DMS153 treated with DMSO at 0.1 percent for 48 hours (cell line): ENCODE data around the gene THEMIS.
A peak's percentile ranks its signal among the peaks of the same experiment; 100 is the strongest.
"Not testable (repeated sequence)": the region's sequence is repeated elsewhere in the genome, so short reads cannot be mapped to it uniquely, and the experiment has no call there.

Experiments
- DNase-seq: peaks from one replicate; lab custom pipeline; 2025; ENCODE audit not compliant: unreplicated experiment; lab: John Stamatoyannopoulos, UW

Gene THEMIS

GRCh38 chr6:127738423-127738822 lies 162.4 kb downstream of the THEMIS start:
- DNase-seq = no peak

GRCh38 chr6:127737768-127738167 lies 163.1 kb downstream of the THEMIS start:
- no peak for DNase-seq

GRCh38 chr6:127737009-127737486 lies 163.8 kb downstream of the THEMIS start:
- DNase-seq = peak; percentile 81

- no peak for DNase-seq
Observed at GRCh38 chr6:127732927-127733326, 167.9 kb downstream of the THEMIS start.

- no peak for DNase-seq
Observed at GRCh38 chr6:127727260-127727953, 173.5 kb downstream of the THEMIS start.

- no peak for DNase-seq
Observed at GRCh38 chr6:127725821-127726220, 175.0 kb downstream of the THEMIS start.

GRCh38 chr6:127718694-127719093 lies 182.2 kb downstream of the THEMIS start:
- DNase-seq = no peak

- no peak for DNase-seq
Observed at GRCh38 chr6:127717384-127717783, 183.5 kb downstream of the THEMIS start.

GRCh38 chr6:127716465-127716864 lies 184.4 kb downstream of the THEMIS start:
- DNase-seq = no peak

- DNase-seq = no peak
Observed at GRCh38 chr6:127710668-127711067, 190.2 kb downstream of the THEMIS start.

- DNase-seq = no peak
Observed at GRCh38 chr6:127706216-127706615, 194.6 kb downstream of the THEMIS start.

GRCh38 chr6:127695108-127695507 lies 205.8 kb downstream of the THEMIS start:
- DNase-seq = no peak

GRCh38 chr6:127691146-127691545 lies 209.7 kb downstream of the THEMIS start:
- DNase-seq = no peak

GRCh38 chr6:127690588-127690987 lies 210.3 kb downstream of the THEMIS start:
- no peak for DNase-seq

- DNase-seq = no peak
Observed at GRCh38 chr6:127690092-127690491, 210.8 kb downstream of the THEMIS start.

- DNase-seq = not testable (repeated sequence)
Observed at GRCh38 chr6:127687490-127687889, 213.4 kb downstream of the THEMIS start.

GRCh38 chr6:127686084-127686483 lies 214.8 kb downstream of the THEMIS start:
- DNase-seq = no peak

- DNase-seq = no peak
Observed at GRCh38 chr6:127684501-127684900, 216.4 kb downstream of the THEMIS start.
